Activated CD8-positive, alpha-beta T cell treated with anti-CD3 and anti-CD28 coated beads for 36 hours (primary cell): ENCODE results near the gene TAS2R60. TPM values are rescaled to one million over a fixed set of nuclear protein-coding genes. Genes with fewer than 3 reads are reported as not detected.
"Not testable (repeated sequence)": the region's sequence is repeated elsewhere in the genome, so short reads cannot be mapped to it uniquely, and the experiment has no call there.

Source experiments
- ATAC-seq: fragments of 200-7000 bp; cut with Tn5 transposase; one replicate; pipeline ENCODE4 v1.10.0; 2021; ENCODE audit warnings: mild to moderate bottlenecking, moderate library complexity
- CTCF ChIA-PET: fragments of 350-600 bp; sonication (Branson Sonifier 250); formaldehyde crosslinking; loops from one replicate; lab custom pipeline; 2021; ENCODE audit warnings: antibody characterized with exemption; lab: Charles Lee
- POLR2A ChIA-PET: fragments of 350-600 bp; sonication (Branson Sonifier 250); formaldehyde crosslinking; loops from one replicate; lab custom pipeline; 2021; ENCODE audit warnings: antibody characterized with exemption; lab: Charles Lee
- DNase-seq: peaks from one replicate; pipeline ENCODE4 v3.0.0-alpha.2; 2020
- H3K27ac Mint-ChIP-seq: one replicate; pipeline ENCODE4 v1.8.0; 2021; ENCODE audit warnings: mild to moderate bottlenecking, mixed read lengths
- H3K27me3 Mint-ChIP-seq: one replicate; pipeline ENCODE4 v1.8.0; 2021; ENCODE audit warnings: mixed read lengths
- H3K36me3 Mint-ChIP-seq: one replicate; pipeline ENCODE4 v1.8.0; 2021; ENCODE audit warnings: low read depth, mixed read lengths
- H3K4me1 Mint-ChIP-seq: one replicate; pipeline ENCODE4 v1.8.0; 2021; ENCODE audit warnings: low read depth, mixed read lengths
- H3K4me3 Mint-ChIP-seq: one replicate; pipeline ENCODE4 v1.8.0; 2021; ENCODE audit warnings: mild to moderate bottlenecking, moderate library complexity, mixed read lengths
- H3K9me3 Mint-ChIP-seq: one replicate; pipeline ENCODE4 v1.8.0; 2021; ENCODE audit warnings: mixed read lengths
- intact Hi-C: fragments of 100-400 bp; cut with micrococcal nuclease; formaldehyde crosslinking; loops from one replicate; pipeline ENCODE4 v1.10.0; 2022
- total RNA-seq, 2 experiments: library from RNA; stranded (reverse); gene quantifications; one replicate each; pipeline ENCODE4 v1.2.3, GENCODE V29; 2021
- TF ChIP-seq, protein P1 (sequence below): fragments of 200-600 bp; IDR thresholded peaks from one replicate; pipeline ENCODE4 v1.8.0; 2022; ENCODE audit warnings: antibody characterized with exemption, mild to moderate bottlenecking

The TAS2R60 gene
- total RNA-seq, 2 experiments from 2014 or later: not detected

DNA sequence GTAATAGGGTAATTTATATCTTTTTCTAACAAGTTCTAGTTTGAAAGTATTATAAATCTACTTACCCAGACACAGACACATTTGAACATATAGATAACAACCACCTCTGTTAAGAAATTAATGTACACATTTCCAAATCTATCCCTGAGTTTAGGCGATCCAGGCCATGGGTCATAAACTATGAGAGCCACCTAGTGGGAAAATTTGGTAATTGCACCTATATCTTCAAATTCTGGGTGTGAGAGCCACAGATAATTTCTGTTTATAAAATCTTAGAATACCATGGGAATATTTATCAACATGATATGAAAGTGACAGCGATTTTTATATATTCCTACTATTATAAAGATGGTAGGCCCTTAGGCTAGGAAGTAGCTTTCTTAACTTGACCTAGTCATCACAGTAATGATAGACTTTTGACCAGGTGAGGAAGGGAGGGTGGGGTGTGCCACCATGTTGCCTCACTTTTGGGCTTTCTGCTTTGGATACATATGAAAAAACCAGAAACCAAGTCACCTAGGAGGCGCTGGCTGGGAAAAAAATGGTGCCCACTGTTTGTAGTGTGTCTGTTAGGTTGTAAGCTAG lies 26.6 kb upstream of the TAS2R60 start:
- intact Hi-C loops: loop anchor here (2.0 to 5.0 kb wide), 2 partner anchors 39 to 176 kb away; no protein-coding TSS in a partner anchor
- TF ChIP-seq, protein P1, sequence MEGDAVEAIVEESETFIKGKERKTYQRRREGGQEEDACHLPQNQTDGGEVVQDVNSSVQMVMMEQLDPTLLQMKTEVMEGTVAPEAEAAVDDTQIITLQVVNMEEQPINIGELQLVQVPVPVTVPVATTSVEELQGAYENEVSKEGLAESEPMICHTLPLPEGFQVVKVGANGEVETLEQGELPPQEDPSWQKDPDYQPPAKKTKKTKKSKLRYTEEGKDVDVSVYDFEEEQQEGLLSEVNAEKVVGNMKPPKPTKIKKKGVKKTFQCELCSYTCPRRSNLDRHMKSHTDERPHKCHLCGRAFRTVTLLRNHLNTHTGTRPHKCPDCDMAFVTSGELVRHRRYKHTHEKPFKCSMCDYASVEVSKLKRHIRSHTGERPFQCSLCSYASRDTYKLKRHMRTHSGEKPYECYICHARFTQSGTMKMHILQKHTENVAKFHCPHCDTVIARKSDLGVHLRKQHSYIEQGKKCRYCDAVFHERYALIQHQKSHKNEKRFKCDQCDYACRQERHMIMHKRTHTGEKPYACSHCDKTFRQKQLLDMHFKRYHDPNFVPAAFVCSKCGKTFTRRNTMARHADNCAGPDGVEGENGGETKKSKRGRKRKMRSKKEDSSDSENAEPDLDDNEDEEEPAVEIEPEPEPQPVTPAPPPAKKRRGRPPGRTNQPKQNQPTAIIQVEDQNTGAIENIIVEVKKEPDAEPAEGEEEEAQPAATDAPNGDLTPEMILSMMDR: peak; percentile 87
- Mint-ChIP-seq H3K36me3 (peaks cover 3% of the 10 kb centered on the region), H3K27ac (no peak overlapping the region), H3K9me3 (peaks cover 4% of the 10 kb centered on the region), H3K27me3 (no peaks in the 10 kb centered on the region), H3K4me1 (peaks cover 10% of the 10 kb centered on the region), H3K4me3 (no peak overlapping the region)
- ChIA-PET POLR2A (interaction anchor here (1.5 kb wide), 1 partner anchor 9 kb away, joined by 4 read pairs; no protein-coding TSS in a partner anchor), CTCF (interaction anchor here (0.7 to 5.1 kb wide), 41 partner anchors 8 to 414 kb away, joined by 3 to 79 read pairs (median 4); partner anchors contain the start of genes CLCN1, EPHA1, FAM131B and GSTK1)
- DNase-seq: no peak
- ATAC-seq: peak; percentile 60

DNA sequence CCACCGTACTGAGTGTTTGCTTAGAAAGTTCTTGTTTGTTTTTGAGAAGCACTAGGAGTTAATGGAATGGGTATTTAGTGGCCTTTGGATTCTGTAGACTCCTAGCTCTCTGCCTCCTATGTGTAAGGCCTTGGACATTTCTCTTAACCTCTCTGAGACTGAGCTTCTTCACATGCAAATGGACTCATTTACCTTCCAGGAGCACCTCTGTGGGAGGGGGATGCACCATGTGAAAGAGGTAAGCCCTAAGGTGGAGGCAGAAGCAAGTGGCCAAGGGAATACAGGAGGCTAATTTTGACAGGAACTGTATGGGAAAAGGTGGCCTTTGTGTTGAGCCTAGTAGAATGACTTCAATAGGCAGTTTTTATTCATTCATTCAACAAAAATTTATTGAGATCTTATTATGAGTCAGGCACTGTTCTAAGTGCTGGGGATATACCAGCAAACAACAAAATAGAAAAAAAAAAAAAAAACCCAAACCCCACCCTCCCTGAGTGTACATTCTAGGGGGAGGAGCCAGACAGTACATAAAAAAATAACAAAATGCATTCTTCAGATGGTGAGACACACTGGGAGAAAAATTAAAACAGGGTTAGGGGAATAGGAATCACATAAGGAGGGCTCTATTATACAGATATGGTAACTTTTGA lies 25.4 kb upstream of the TAS2R60 start:
- no peak for DNase-seq
- ChIA-PET POLR2A (interaction anchor here (1.5 kb wide), 1 partner anchor 10 kb away, joined by 4 read pairs; no protein-coding TSS in a partner anchor), CTCF (interaction anchor here (0.9 to 5.1 kb wide), 19 partner anchors 9 to 191 kb away, joined by 3 to 79 read pairs (median 4); partner anchors contain the start of gene EPHA1)
- H3K36me3 Mint-ChIP-seq: peaks cover 3% of the 10 kb centered on the region
- peaks cover 10% of the 10 kb centered on the region for H3K4me1 Mint-ChIP-seq
- intact Hi-C loops: loop anchor here (2.0 to 5.0 kb wide), 2 partner anchors 41 to 177 kb away; no protein-coding TSS in a partner anchor
- H3K9me3 Mint-ChIP-seq: peaks cover 4% of the 10 kb centered on the region
- TF ChIP-seq, protein P1: no peak
- peak; percentile 42 for ATAC-seq
- no peak overlapping the region for H3K4me3 Mint-ChIP-seq
- H3K27me3 Mint-ChIP-seq: no peaks in the 10 kb centered on the region
- H3K27ac Mint-ChIP-seq: no peak overlapping the region

DNA sequence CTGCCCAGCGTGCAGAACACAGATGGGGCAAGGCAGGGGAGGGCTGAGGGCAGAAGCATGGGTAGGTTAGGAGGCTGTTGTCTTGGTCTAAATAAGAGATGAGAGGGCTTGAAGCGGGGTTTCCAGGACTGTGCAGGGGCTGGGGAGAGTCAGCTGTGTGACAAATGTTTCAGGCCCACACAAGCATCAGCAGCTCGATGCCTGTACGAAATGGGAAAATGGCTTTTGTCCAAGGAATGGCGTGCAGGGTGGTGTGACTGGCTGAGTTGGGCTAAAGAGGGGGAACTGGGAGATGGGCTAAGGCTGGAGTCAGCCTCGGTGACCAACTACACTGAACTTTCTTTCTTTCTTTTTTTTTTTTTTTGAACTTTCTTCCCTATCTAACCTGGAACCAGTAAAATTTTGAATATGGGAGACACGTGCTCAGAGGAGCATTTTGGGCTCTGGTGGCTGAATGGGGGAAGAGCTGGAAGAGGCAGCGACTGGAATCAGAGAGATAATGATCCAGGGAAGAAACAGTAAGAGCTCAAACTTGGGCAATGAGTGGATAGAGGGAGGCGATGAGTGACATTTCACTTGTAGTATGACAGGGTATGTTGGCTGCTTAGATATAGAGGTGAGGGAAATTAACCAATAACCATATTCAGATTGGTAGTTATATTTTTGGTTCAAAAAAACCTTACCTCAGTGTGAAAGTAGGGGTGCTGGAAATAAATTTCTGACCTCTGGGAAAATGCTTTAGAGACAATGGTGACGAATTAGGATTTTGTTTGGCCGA lies 24.4 kb upstream of the TAS2R60 start:
- peaks cover 10% of the 10 kb centered on the region for H3K4me1 Mint-ChIP-seq
- DNase-seq (no peak), ATAC-seq (no peak)
- H3K4me3 Mint-ChIP-seq: no peak overlapping the region
- TF ChIP-seq, protein P1: no peak
- POLR2A ChIA-PET: no interaction called here
- CTCF ChIA-PET: interaction anchor here (0.9 to 5.1 kb wide), 3 partner anchors 14 to 179 kb away, joined by 3 to 79 read pairs (median 78); partner anchors contain the start of gene EPHA1
- H3K27ac Mint-ChIP-seq: no peak overlapping the region
- peaks cover 4% of the 10 kb centered on the region for H3K9me3 Mint-ChIP-seq
- intact Hi-C loops: loop anchor here (5.0 kb wide), 1 partner anchor 42 kb away; no protein-coding TSS in a partner anchor
- peaks cover 3% of the 10 kb centered on the region for H3K36me3 Mint-ChIP-seq
- H3K27me3 Mint-ChIP-seq: no peaks in the 10 kb centered on the region

DNA sequence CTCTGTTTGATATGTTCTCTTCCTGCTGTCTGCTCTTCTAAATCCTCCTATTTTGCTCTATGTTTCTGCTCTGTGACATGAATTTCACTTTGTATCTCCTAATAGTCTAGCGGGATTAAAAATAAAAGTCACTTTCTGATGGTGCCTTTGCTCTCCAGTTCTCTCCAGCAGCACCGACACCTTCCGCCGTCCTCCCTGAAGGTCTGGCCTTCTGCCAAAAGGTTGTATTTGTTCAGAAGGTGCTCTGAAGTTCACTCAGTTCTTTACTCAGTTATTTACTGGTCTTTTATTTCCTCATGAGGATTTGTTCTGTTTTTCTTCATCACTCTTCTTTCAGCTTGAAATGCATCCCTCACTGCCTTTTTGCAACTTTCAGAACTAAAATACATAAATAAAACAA lies 23.4 kb upstream of the TAS2R60 start:
- ATAC-seq (no peak), DNase-seq (no peak)
- Mint-ChIP-seq H3K27me3 (no peaks in the 10 kb centered on the region), H3K36me3 (peaks cover 3% of the 10 kb centered on the region), H3K9me3 (peaks cover 4% of the 10 kb centered on the region), H3K4me3 (no peak overlapping the region), H3K27ac (no peak overlapping the region), H3K4me1 (peaks cover 10% of the 10 kb centered on the region)
- intact Hi-C loops: loop anchor here (5.0 kb wide), 1 partner anchor 43 kb away; no protein-coding TSS in a partner anchor
- CTCF ChIA-PET: no interaction called here
- POLR2A ChIA-PET: no interaction called here
- TF ChIP-seq, protein P1: no peak

DNA sequence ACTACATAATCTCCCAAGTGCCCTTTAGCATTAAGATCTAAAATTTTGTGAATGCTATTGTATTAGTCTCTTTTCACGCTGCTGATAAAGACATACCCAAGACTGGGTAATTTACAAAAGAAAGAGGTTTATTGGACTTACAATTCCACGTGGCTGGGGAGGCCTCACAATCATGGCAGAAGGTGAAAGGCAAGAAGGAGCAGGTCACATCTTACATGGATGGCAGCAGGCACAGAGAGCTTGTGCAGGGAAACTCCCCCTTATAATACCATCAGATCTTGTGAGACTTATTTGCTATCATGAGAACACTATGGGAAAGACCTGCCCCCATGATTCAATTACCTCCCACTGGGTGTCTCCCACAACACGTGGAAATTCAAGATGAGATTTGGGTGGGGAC lies 22.6 kb upstream of the TAS2R60 start:
- H3K36me3 Mint-ChIP-seq, POLR2A ChIA-PET: not testable (repeated sequence)
- CTCF ChIA-PET: interaction anchor here (3.6 kb wide), 1 partner anchor 180 kb away, joined by 20 read pairs; no protein-coding TSS in a partner anchor

More for the DNA sequence above, 22.6 kb upstream of the TAS2R60 start:
- ATAC-seq, DNase-seq, intact Hi-C loops, H3K27ac Mint-ChIP-seq, H3K4me3 Mint-ChIP-seq, H3K9me3 Mint-ChIP-seq, H3K27me3 Mint-ChIP-seq: not testable (repeated sequence)
- peaks cover 10% of the 10 kb centered on the region for H3K4me1 Mint-ChIP-seq
